Ascending aorta (tissue), 2 donors: ENCODE measurements around the gene FOXM1. TPM values are rescaled to one million over a fixed set of nuclear protein-coding genes. Genes with fewer than 3 reads are reported as not detected.

Experiments used
- DNase-seq, 2 donors: peaks; one replicate each; pipeline ENCODE4 v3.0.0-alpha.2; 2019; ENCODE audit warnings: low spot score in 2 of 2
- H3K27ac ChIP-seq, 2 donors: fragments of 200-600 bp; sonication (generic); one replicate each; pipeline ENCODE4 v1.5.1; 2016 to 2017; ENCODE audit warnings: mild to moderate bottlenecking in 1 of 2
- H3K27me3 ChIP-seq: fragments of 200-600 bp; sonication (generic); one replicate; pipeline ENCODE4 v1.5.1; 2017
- H3K36me3 ChIP-seq, 2 donors: fragments of 200-600 bp; sonication (generic); one replicate each; pipeline ENCODE4 v1.5.1; 2016
- H3K4me1 ChIP-seq, 2 donors: fragments of 200-600 bp; sonication (generic); one replicate each; pipeline ENCODE4 v1.5.1; 2016 to 2017; ENCODE audit warnings: mild to moderate bottlenecking in 1 of 2
- H3K4me3 ChIP-seq, 2 donors: fragments of 200-600 bp; sonication (generic); one replicate each; pipeline ENCODE4 v1.5.1; 2016 to 2017; ENCODE audit warnings: mild to moderate bottlenecking in 1 of 2
- H3K9me3 ChIP-seq, 2 donors: fragments of 200-600 bp; sonication (generic); one replicate each; pipeline ENCODE4 v1.5.1; 2016
- CTCF ChIP-seq, 3 experiments: fragments of 200-600 bp in 2 of 3; fragments of 450-650 bp in 1 of 3; sonication (generic) in 2 of 3; IDR thresholded peaks; one replicate each; pipeline ENCODE4 v1.5.1; 2016 to 2019; ENCODE audit warnings: antibody characterized with exemption in 3 of 3, mild to moderate bottlenecking in 1 of 3, moderate library complexity in 1 of 3
- intact Hi-C: fragments of 100-400 bp; cut with DNase I; formaldehyde crosslinking; loops from one replicate; pipeline ENCODE4 v1.15.1; 2023
- total RNA-seq: library from RNA; depleted of rRNA; stranded (reverse); fragments of >200 nt; gene quantifications from one replicate; pipeline ENCODE4 v1.1.0, GENCODE V29; 2016

Gene FOXM1
- total RNA-seq, 1 donor from 2014 or later, result not detected

DNA sequence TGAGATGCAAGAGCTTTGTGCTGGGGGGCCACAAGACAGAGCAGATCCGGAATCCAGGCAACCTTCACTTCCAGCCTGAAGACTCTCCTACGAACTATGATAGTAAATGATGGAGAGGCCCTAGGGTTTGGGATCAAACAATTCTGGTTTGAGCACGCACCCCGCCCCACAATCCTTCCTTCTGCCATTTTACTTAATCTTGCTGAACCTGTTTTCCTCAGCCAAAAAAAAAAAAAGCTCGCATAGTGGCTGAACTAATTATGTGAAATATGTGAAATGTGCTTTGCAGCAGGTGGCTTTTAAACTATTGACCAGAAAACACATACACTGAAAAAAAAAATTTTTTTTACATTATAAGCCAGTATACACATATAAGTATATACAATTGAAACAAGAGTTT lies 65.2 kb downstream of the FOXM1 start:
- Histone ChIP-seq H3K9me3 (no peaks in the 10 kb centered on the region), H3K4me3 (peak overlapping the region; percentile 83 to 85), H3K27me3 (no peaks in the 10 kb centered on the region), H3K27ac (no peak overlapping the region), H3K36me3 (no peaks in the 10 kb centered on the region), H3K4me1 (peaks cover 0 to 14% of the 10 kb centered on the region in 2 donors)
- intact Hi-C loops, result loop anchor here (2.0 kb wide), 2 partner anchors 17 to 79 kb away; partner anchors contain the start of genes FKBP4 and TULP3
- DNase-seq, result no peak
- TF ChIP-seq CTCF (IDR thresholded peaks at IDR 0.05), result no peak

Other genes with a start within 250 kb of the FOXM1 start
- gene FKBP4, start 82.2 kb downstream of the FOXM1 start, total RNA-seq, result 36.3 TPM
- gene ITFG2, start 64.5 kb downstream of the FOXM1 start, total RNA-seq, result 19.9 TPM
- gene NRIP2, start 42.1 kb downstream of the FOXM1 start, total RNA-seq, result 9.7 TPM
- gene TEX52, start 20.1 kb downstream of the FOXM1 start, total RNA-seq, result not detected
- gene RHNO1, start within 50 bp of the FOXM1 start, total RNA-seq, result 2.9 TPM
- gene TULP3, start 13.7 kb upstream of the FOXM1 start, total RNA-seq, result 24.8 TPM
- 76.1 TPM for gene TEAD4, start 82.2 kb upstream of the FOXM1 start, total RNA-seq
- 109 TPM for gene TSPAN9, start 200.2 kb upstream of the FOXM1 start, total RNA-seq